Sigmoid colon (tissue), 4 donors: ENCODE measurements around the gene SUSD1.

ENCODE experiments used
- CTCF ChIP-seq, 4 experiments: fragments of 450-650 bp in 3 of 4; fragments of 200-600 bp in 1 of 4; IDR thresholded peaks; one replicate each; pipeline ENCODE4 v1.5.1; 2016 to 2019; ENCODE audit warnings: antibody characterized with exemption in 4 of 4, mild to moderate bottlenecking in 3 of 4, moderate library complexity in 2 of 4
- POLR2A ChIP-seq, 2 donors: fragments of 450-650 bp; IDR thresholded peaks; one replicate each; pipeline ENCODE4 v1.6.1; 2016; ENCODE audit warnings: antibody characterized with exemption in 2 of 2, mild to moderate bottlenecking in 2 of 2, moderate library complexity in 2 of 2
- POLR2AphosphoS5 ChIP-seq, 4 donors: sonication (generic); formaldehyde crosslinking; IDR thresholded peaks; one replicate each; pipeline ENCODE4 v1.6.1; 2017; ENCODE audit warnings: antibody characterized with exemption in 4 of 4

DNA sequence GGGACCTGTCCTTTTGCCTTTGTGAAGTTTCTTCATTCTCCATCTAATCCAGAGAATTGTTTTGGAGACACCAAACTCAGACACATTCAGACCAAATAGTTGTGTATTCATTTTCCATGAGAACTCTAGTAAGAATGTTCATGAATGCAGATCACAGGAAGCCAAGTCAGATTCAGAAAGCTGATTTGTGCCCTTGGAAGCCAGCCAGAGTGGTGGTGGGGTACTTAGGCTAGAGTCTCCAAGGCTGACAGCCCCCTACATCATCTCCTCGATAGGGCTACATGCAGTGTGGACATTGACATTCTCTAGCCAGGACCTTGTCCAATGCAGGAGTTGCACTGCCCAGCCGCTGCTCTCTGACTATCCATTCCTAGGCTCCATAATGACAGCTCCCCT lies 140.9 kb downstream of the SUSD1 start:
- no peak for TF ChIP-seq POLR2A (IDR thresholded peaks at IDR 0.05)
- TF ChIP-seq CTCF (IDR thresholded peaks at IDR 0.05) = no peak
- TF ChIP-seq POLR2AphosphoS5 (IDR thresholded peaks at IDR 0.05) = no peak
